Measurements from ENCODE around the gene ZBTB22. TPM values are rescaled to one million over a fixed set of nuclear protein-coding genes. Genes with fewer than 3 reads are reported as not detected.

ZBTB22 gene
- total RNA-seq, 4 donors from 2014 or later = 8.5 to 17.5 (median 14.8) TPM

DNA sequence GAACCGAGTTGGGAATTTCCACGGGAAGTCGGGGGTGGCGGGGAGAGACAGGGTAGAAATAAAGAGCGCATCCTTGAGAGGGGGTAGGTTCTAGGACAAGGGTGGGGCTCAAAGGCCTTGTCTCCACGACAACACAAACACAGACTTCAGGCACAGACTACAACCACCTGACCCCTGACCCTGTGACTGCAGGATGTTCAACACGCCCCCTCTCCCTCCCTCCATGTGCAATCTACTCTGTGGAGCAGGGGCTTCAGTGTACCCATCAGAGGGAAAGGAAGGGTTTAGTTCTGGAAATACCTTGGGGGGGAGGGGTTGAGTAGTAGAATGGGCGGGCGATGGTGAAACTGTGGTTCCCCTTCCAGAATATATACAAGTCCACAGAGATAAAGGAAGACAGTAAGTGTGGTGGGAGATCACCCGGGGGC lies 3.0 kb downstream of the ZBTB22 start:
- H3K9me3 ChIP-seq = no peaks in the 10 kb centered on the region
- TF ChIP-seq POLR2A (IDR thresholded peaks at IDR 0.05) (no peak), CTCF (IDR thresholded peaks at IDR 0.05) (no peak)
- peak overlapping the region; percentile 72 to 81 (median 76) for H3K4me3 ChIP-seq
- WGBS, 2 donors = 3 to 4% methylated on average over 6 to 10 of the region's 10 CpGs
- DNase-seq = no peak
- H3K27me3 ChIP-seq = no peaks in the 10 kb centered on the region
- H3K4me1 ChIP-seq = peaks cover 26 to 84% (median 58%) of the 10 kb centered on the region in 3 donors
- peak overlapping the region; percentile 91 to 99 (median 98) for H3K27ac ChIP-seq
- peaks cover 4 to 43% (median 7%) of the 10 kb centered on the region in 3 donors for H3K36me3 ChIP-seq
- intact Hi-C loops (cut with DNase I) = no loop called here

DNA sequence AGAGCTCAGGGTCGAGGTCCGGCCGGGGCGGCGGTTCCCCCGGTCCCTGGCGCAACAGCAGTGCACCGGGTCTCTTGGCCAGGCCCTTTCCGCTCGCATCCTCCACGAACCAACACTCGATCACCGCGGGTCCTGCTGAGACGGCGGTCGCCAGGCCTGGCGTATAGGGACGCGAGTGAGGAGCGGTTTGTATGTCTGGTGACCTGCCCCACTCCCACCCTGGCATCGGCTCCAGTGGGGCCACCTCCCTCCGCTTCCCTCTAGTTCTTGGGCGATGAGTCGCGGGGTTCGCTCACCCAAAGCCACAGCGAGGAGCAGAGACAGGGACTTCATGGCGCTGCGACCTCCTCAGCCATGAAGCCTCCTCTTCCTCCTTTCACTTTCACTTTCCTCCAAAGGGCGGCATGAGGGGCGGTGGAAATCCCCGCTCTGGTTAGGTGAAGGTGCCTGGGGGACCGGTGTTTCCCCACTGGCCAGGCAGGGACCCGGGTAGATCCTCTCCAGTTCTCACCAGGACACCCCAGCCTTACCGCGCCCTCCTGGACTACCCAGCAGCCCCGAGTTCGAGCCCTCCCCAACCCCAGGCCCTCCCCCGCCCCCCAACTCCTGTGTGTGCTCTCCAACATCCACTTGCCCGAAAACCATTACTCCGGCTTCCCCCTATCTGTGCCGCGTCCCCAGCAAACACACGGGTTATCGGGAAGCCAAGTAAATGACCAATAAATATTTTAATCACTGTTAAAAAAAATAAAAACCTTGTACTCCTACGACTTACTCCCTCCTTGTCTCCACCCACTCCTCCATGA lies 3.6 kb downstream of the ZBTB22 start, which contains the start of gene TAPBP:
Gene TAPBP, minus strand, starts transcription at position 370 of the 806 bp plus-strand sequence. Its CDS starts 37 bp downstream, at position 333.
- TF ChIP-seq CTCF (IDR thresholded peaks at IDR 0.05) (no peak), POLR2A (IDR thresholded peaks at IDR 0.05) (peak in 3 of 4 donors; percentile 15 to 68 (median 60))
- Histone ChIP-seq H3K4me1 (peaks cover 26 to 78% (median 52%) of the 10 kb centered on the region in 3 donors), H3K4me3 (peak within 1 kb of the TSS; percentile 72 to 81 (median 76)), H3K36me3 (peaks cover 0 to 38% (median 1%) of the 10 kb centered on the region in 3 donors), H3K27me3 (no peaks in the 10 kb centered on the region), H3K27ac (peak within 1 kb of the TSS; percentile 91 to 99 (median 98)), H3K9me3 (no peaks in the 10 kb centered on the region)
- DNase-seq = no peak
- 0% methylated on average over 10 to 20 of the region's 47 CpGs for WGBS, 2 donors
- intact Hi-C loops (cut with DNase I) = no loop called here

DNA sequence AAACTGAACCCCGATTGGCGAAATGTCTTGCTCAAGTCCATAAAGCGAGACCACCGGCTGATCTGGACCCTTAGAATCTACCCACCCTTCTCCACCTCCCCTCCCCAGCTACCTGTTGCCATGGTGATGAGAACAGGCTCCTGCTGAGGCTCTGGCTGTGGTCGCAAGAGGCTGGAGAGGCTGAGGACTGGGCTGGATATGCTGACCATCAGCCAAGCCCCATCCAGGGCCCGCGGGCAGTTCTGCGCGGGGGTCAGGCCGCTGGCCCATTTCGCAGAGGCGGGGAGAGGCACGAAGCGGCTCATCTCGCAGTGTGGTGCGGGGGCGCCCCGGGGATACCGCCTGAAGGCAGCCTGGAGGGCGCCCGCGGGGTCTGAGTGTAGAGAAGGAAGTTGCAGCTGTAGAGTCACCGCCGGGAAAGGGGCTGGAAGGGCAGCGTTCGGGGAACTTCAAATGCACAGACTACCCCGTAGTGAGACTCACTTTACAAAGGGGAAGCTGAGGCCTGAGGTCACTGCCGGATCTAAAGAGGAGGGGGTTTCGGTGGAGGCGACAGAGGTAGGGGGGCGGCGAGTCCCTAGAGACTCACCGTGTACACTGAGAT lies 4.3 kb downstream of the ZBTB22 start:
- no peak for DNase-seq
- H3K4me1 ChIP-seq = peaks cover 26 to 71% (median 45%) of the 10 kb centered on the region in 3 donors
- H3K4me3 ChIP-seq = peak overlapping the region; percentile 72 to 81 (median 76)
- no peaks in the 10 kb centered on the region for H3K27me3 ChIP-seq
- peak overlapping the region; percentile 91 to 99 (median 98) for H3K27ac ChIP-seq
- intact Hi-C loops (cut with DNase I) = no loop called here
- WGBS, 2 donors = 0 to 1% methylated on average over 14 to 16 of the region's 33 CpGs
- peaks cover 0 to 41% (median 0%) of the 10 kb centered on the region in 3 donors for H3K36me3 ChIP-seq
- TF ChIP-seq POLR2A (IDR thresholded peaks at IDR 0.05) = no peak
- no peak for TF ChIP-seq CTCF (IDR thresholded peaks at IDR 0.05)
- no peaks in the 10 kb centered on the region for H3K9me3 ChIP-seq

DNA sequence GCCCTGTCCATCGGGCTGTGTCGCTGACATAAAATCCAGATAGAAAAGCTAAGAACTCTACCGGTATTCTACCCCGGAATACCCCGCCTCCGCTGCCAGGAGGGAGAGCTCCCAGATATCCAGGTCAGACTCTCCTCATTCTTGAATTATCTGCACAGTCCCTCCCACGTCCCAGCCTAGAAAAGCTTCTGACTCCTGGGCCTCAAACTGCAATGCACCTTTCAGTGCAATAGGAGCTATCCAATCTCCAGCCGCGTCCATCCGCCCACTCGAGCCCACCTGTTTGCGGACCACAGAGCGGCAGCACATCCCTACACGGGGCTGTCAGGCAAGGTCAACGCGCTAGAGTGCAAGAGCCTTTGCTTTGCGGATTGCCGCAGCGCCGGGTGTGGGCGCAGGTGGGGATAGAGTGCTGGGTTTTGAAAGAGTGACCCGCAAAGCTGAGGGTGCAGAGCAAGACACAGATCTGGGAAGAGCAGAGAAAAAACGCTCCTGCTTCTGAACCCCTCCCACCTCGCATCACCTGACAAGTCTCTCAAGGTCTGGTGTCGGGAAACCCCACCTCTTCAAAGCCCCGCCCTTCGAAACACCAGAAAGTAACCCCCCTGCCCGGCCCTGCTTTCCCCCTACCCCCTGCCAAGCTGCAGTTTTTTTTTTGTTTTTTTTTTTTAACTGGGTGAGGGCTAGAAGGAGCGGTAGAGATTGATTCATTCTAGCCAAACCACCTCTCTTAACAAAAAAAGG lies 5.0 kb downstream of the ZBTB22 start:
- peak overlapping the region; percentile 91 to 99 (median 98) for H3K27ac ChIP-seq
- H3K36me3 ChIP-seq = peaks cover 0 to 44% (median 0%) of the 10 kb centered on the region in 3 donors
- H3K4me1 ChIP-seq = peaks cover 26 to 69% (median 44%) of the 10 kb centered on the region in 3 donors
- TF ChIP-seq CTCF (IDR thresholded peaks at IDR 0.05) = no peak
- peak in 1 of 4 donors; percentile 43 for TF ChIP-seq POLR2A (IDR thresholded peaks at IDR 0.05)
- 2 to 13% methylated on average over 12 to 15 of the region's 29 CpGs for WGBS, 2 donors
- no peaks in the 10 kb centered on the region for H3K9me3 ChIP-seq
- peak overlapping the region; percentile 72 to 81 (median 76) for H3K4me3 ChIP-seq
- no peak for DNase-seq
- no peaks in the 10 kb centered on the region for H3K27me3 ChIP-seq
- intact Hi-C loops (cut with DNase I) = no loop called here

Data from esophagus squamous epithelium (tissue), 5 donors.